Measurements from ENCODE around the gene CWF19L1.
A peak's percentile ranks its signal among the peaks of the same experiment; 100 is the strongest.
"Not testable (repeated sequence)": the region's sequence is repeated elsewhere in the genome, so short reads cannot be mapped to it uniquely, and the experiment has no call there.

The CWF19L1 gene

DNA sequence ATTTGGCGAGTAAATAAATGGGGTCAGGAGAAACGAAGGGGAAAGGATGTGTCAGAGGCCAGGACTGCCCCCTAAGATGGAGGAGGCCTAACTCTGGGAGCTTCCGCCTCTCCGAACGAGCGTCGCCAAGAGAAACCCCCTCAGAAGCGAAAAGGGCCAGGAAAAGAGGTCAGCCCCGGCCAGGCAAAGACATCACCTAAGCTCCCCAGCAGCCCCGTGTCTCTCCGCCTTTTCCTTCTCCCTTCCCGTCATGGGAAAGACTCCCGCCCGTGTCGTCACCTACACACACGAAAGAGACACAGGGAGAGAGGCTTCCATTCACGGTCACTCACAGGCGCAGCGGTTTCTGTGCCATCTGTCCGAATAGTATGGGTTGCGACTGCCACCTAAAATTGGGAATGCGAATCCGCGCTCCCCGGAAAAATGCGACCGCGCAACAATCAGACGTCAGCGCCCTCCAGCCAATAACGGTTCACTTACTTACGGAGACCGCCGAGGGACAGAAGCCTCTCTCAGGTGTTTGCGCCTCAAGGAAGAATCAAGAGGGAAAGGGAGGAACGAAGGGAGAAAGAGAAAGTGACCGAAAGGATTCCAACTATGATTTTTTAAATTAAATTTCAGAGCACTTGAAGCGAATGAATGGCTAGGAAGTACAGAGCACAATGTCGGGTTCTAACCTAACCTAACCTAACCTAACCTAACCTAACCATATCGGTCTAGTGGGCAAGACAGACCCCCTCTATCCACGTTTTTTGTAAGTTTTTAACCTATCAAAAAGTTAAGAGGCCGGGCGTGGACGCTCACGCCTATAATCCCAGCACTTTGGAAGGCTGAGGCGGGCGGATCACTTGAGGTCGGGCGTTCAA is at the start of gene CWF19L1:
TSS of gene CWF19L1 (minus strand) at position 400 of the 866 bp plus-strand sequence. CDS start at position 355, 45 bp downstream.
- DNase-seq (ENCODE audit: low read depth in 2 of 2) = peak; percentile 38 to 56

DNA sequence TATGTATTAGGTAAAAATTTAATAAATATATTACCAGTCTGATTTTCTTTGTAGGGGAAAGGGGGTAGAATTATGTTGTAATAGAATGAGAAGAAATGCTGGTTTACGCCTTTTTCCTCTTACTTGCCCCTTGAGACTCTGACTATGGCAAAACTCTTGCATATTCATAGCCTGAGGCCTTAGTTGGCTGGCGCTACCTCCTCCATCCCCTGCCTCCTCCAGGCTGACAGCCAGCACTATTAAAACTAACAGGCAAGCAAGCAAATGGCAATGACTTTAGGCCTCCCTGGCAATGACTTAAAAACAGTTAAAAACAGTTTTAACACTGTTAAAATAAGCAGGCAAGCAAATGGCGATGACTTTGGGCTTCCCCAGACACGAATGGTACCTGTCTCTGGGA is 48.2 kb upstream of the CWF19L1 start:
- DNase-seq (ENCODE audit: low read depth in 2 of 2) = no peak

DNA sequence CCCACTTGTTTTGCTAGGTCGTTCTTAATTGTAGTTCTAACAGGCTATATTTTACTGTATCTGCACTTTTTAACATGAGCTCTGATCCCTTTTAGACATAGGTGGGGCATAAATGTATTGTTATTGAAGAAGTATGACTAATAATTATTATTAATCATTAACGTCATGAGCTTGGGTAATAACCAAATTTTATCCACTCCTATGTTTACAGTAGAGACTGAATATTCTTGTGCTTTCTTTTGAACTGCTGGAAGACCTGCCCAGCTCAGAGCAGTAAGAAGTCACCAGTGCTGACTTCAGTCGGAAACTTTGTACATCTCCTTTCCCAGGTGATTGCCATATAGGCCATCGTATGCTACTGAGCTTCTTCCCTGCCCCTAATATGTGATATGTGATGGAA is 43.9 kb upstream of the CWF19L1 start:
- DNase-seq (ENCODE audit: low read depth in 2 of 2) = no peak

DNA sequence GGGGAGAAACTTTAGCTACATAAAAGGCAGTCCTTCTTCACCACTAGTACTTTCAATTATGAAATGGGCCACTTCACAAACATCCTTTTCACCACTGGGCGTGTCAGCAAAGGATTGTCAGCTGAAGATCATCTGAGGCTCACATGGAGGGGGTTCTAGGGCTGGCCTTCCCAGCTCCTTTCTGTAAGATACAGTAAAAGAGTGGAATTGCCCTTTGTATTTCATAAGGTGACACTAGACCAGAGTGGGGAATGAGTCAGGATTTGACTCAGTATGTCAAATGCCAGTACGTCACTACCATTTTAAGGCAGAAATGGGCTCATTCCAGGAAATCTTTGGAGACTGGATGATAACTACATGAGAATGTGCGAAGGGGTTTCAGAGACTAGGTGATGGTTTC is 40.2 kb upstream of the CWF19L1 start:
- DNase-seq (ENCODE audit: low read depth in 2 of 2) = no peak

DNA sequence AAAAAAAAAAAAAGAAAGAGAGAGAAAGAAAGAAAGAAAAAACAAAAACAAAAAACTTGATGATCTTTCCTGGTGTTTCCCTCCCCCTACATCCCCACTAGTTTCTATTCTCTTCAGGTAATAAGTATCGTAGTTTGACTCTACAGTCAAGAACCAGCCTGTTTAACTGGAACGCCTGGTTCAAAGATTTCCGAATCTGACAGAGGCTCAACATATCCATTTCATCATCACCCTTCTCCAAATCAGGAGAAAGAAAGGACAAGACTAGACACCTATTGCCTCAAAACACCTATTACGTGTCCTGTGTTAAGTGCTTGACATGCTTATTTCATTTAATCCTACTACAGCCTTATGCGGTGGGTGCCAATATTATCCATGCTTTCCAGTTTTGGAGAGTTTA is 39.4 kb upstream of the CWF19L1 start:
- no peak for DNase-seq (ENCODE audit: low read depth in 2 of 2)

DNA sequence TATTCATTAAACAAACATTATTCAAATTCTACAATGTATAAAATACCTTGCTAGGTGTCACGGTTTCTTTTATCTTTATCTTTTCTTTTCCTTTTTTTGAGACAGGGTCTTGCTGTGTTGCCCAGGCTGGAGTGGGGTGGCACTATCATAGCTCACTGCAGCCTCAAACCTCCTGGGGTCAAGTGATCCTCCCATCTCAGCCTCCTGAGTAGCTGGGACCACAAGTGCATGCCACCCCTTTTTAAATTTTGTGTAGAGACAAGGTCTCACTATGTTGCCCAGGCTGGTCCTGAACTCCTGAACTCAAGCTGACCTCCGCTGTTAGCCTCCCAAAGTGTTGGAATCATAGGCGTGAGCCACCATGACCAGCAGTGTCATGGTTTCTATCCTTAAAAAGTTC is 37.0 kb upstream of the CWF19L1 start:
- DNase-seq (ENCODE audit: low read depth in 2 of 2) = no peak

DNA sequence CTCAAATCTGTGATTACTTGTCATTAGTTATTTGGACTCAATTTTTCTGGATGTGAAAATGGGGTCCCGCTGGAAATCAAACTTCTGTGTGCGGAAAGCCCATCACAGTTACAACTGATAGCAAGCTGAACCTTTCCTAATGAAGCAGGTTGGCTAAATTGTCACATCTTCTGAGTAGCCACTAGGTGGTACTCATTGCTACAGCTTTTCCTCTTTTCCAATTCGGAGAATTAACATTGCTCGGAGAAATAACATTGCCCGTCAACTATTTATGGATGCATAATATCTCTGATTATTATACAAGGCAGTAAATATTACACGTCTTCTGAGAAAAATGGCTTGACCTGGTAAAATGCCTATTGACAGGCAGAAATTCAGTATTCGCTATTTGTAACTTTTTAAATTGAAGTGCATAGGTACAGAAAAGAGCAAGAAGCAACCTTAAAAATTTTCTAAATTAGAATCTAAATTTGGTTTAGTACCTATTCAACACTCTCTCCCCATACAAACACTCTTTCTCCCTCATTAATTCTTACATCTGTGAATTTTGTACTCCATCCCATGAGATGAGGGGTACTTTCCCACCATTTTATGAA is 36.4 kb upstream of the CWF19L1 start:
- DNase-seq (ENCODE audit: low read depth in 2 of 2) = no peak

DNA sequence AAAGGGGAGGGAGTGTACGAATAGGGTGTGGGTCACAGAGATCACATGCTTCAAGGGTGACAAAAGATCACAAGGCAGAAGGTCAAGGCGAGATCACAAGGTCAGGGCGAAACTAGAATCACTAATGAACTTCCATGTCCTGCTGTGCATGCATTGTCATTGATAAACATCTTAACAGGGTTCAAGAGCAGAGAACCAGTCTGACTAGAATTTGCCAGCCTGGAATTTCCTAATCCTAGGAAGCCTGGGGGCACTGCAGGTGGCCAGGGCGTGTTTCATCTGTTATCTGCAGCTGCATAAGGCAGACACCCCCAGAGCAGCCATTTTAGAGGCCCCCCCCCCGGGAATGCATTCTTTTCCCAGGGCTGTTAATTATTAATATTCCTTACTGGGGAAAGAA is 33.7 kb upstream of the CWF19L1 start:
- not testable (repeated sequence) for DNase-seq (ENCODE audit: low read depth in 2 of 2)

DNA sequence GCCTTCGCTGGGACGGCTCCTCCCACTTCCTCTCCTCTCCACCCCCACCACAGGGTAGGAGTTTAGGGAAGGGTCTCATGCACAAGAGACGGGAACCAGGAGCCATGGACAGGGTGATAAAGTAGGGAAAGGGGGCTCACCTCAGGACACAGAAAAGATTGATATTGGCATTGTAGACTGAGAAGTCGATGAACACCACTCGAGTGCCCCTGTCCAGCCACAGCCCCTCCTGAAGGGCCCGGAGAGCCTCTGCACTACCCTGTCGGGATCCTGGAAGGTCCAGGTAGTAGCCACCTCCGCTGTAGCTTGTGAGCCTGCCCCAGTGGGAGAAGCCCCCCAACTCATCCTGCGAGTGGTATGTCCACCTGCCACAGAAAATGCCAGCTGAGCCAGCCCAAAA is 29.8 kb upstream of the CWF19L1 start:
- DNase-seq (ENCODE audit: low read depth in 2 of 2) = no peak

DNA sequence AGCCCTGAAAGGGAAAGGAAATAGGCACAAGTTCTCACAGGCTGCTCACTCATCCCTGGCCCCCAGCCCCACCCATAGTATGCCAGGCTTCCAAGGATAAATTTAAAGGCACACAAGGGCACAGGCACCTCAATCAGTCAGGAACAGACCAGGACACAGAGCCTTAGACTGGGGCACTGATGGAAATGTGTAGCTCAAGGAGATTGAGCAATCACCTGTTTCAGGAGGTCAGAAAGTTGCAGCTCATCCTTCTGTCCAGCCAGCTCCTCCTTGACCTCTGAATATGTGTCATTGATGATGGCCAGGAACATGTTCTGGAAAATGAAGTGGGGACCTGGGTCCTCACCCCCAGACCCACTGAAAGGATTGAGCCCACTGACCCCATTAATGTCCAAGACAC is 25.6 kb upstream of the CWF19L1 start:
- DNase-seq (ENCODE audit: low read depth in 2 of 2) = no peak

DNA sequence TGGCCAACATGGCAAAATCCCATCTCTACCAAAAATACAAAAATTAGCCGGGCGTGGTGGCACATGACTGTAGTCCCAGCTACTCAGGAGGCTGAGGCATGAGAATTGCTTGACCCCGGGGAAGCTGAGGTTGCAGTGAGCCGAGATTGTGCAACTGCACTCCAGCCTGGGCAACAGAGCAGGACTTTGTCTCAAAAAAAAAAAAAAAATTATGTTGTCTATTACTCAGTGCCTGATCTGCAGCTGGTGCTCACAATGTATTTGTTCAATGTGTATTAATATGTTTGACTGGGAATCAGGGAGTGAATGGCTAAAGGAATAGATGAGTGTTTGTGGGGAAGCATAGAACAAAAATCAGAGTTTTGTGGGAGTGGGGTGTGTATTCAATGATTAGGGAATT is 24.9 kb upstream of the CWF19L1 start:
- not testable (repeated sequence) for DNase-seq (ENCODE audit: low read depth in 2 of 2)

DNA sequence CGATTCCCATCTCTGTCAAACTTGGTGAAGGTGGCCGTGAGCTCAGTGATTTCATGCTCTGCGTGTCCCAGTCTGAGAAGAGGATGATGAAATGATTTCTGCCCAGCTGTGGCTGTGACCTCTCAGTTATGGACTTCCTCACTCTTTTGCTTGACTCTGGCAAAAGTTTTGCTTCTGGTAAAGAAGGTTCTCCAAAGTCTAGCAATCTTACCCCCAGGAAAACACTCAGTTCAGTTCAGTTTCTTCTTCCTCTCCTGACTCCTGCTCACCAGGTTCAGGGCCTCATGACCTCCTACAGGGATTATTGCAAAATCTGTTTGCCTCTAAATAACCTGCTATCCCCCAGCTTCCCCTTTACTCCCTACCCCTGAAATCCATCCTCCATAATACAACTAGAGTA is 23.9 kb upstream of the CWF19L1 start:
- DNase-seq (ENCODE audit: low read depth in 2 of 2) = no peak

DNA sequence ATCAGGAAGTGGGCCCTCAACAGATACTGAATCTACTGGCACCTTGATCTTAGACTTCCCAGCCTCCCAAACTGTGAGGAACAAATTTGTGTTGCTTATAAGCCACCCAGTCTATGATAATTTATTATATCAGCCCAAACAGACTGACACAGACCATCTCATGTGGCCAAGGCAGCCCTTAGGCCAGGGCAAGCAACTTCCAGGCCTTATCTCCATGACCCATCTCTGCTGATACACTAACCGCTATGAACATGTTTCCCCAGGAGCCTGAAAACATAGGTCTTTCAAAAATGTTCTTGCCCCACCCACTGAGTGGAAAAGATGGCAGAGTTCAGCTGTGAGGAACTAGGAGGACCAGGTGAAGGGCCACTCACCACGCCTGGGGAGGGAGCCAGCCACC is 22.2 kb upstream of the CWF19L1 start:
- DNase-seq (ENCODE audit: low read depth in 2 of 2) = no peak

DNA sequence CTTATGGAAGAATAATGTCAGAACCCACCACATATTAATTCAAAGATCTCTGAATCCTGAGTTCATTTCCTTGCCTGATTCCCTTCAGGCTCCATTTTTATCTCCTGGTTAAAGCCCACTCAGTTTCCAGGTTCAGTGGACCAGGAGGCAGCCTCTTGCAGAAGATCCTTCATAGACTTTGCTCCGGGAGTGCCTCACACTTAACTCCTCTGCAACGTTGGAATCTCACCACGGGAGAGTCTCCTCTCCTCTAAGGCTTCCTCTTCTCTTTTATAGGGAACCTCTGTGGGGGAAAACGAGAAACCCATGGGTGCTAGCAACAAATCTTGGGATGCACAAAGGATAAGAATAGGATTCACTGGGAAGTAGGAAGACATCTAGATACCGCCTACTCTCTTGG is 20.8 kb upstream of the CWF19L1 start:
- no peak for DNase-seq (ENCODE audit: low read depth in 2 of 2)

DNA sequence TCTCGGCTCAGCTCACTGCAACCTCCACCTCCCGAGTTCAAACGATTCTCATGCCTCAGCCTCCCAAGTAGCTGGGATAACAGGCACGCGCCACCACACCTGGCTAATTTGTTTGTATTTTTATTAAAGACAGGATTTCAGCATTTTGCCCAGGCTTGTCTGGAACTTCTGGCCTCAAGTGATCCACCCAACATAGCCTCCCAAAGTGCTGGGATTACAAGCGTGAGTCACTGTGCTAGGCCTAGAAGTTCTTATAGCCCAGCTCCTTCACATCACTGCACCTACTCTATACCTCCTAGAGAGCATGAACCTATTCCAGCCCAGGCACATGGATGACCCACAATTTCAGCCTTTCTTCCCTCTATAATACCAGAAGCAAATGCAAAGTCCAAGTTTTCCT is 20.3 kb upstream of the CWF19L1 start:
- no peak for DNase-seq (ENCODE audit: low read depth in 2 of 2)

DNA sequence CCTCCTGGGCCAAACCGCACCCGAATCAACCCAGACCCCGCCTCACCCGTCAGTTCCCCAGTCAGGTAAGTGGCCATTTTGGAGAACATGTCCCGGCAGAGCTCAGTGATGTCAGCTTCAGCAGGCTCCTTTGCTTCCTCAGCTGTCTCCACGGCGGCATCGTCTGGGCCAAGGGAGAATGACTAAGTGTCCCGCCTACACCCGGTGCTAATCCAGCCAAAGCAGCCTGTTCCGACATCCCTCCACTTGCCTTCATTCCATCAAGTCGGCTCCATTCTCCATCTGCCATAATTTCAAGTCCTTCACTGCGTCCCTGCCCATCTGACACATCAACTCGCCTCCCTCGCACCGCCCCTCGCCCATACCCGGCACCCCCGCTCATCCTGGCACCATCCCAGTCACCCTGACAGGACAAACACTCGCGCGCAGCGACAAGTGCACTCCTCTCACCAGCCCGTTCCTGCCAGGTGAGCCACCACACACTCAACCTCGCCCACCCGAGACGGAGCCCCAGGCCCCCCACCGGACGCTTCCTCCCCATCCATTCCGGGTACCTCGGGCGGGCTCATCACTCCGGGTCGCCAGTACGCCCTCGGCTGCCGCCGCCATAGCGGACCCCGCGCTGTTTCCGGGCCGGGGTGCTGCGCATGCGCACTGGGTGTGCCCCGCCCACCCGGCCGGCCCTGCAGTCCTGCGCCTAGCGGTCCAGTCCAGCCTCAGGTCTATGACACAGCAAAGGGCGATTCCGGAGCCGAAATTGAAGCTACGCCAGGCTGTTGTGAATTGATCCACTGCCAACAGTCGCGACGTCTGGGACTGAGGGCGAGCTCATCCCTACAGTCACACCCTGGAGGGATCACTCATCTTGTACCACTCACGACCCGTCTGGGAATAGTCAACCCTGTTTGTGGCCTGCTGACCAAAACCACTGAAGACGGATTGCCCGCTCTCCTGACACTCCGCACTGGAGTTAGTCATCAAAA is 18.9 kb upstream of the CWF19L1 start, which contains the start of gene BLOC1S2:
TSS of gene BLOC1S2 (minus strand) at position 630 of the 983 bp plus-strand sequence. CDS start at position 609, 21 bp downstream.
- DNase-seq (ENCODE audit: low read depth in 2 of 2) = peak; percentile 71 to 74

DNA sequence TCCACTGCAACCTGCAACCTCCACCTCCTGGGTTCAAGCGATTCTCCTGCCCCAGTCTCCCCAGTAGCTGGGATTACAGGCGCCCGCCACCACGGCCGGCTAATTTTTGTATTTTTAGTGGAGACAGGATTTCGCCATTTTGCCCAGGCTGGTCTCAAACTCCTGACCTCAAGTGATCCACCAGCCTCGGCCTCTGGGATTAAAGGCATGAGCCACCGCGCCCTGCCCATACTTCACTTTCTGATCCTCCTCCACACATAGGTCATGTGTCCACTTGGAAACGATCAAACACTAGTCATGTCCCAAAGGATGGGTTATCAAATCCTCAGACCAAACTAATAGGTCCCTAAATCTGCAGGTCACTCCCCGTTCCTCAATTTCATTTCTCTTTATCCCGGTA is 17.9 kb upstream of the CWF19L1 start:
- DNase-seq (ENCODE audit: low read depth in 2 of 2) = not testable (repeated sequence)

DNA sequence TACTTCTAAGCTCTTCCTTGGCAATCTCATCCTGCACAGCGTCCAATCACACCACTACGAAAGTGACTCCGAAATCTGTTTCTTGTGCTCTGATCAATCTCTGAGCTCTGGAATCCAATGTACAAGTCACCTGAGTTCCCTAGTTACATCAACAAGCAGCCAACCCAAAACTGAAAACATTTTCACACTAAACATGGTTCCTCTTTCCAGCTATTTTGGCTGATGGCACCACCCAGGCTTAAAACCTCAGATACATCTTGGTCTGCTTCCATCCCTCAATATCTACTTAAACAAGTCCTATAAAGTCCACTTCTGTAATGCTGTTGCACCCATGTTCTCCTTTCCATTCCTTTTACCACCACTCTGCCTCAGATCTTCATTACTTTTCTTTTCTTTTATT is 15.5 kb upstream of the CWF19L1 start:
- no peak for DNase-seq (ENCODE audit: low read depth in 2 of 2)

DNA sequence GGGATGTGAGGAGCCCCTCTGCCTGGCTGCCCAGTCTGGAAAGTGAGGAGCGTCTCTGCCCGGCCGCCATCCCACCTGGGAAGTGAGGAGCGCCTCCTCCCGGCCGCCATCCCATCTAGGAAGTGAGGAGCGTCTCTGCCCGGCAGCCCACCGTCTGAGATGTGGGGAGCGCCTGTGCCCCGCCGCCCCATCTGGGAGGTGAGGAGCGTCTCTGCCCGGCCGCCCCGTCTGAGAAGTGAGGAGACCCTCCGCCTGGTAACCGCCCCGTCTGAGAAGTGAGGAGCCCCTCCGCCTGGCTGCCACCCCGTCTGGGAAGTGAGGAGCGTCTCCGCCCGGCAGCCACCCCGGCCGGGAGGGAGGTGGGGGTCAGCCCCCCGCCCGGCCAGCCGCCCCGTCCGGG is 9.5 kb upstream of the CWF19L1 start:
- DNase-seq (ENCODE audit: low read depth in 2 of 2) = not testable (repeated sequence)

DNA sequence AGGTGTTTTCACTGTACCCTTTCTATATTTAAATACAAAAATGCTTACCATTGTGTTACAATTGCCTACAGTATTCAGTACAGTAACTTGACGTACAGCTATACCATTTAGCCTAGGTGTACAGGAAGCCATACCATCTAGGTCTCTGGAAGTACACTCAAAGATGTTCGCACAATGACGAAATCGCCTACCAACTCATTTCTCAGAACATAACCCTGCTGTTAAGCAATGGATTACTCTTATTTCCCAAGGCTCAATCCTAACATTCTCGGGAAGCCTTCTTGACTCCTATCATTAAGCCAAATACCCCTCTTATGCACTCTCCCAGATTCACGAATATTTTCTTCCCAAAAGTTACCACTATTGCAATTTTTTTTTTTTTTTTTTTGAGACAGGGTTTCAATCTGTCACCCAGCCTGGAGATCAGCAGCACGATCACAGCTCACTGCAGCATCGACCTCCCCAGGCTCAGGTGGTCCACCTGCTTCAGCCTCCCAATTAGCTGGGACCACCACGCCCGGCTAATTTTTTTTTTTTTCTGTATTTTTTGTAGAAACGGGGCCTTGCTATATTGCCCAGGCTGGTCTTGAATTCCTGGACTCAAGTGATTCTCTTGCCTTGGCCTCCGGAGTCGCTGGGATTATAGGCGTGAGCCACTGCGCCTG is 1.5 kb downstream of the CWF19L1 start:
- no peak for DNase-seq (ENCODE audit: low read depth in 2 of 2)

DNA sequence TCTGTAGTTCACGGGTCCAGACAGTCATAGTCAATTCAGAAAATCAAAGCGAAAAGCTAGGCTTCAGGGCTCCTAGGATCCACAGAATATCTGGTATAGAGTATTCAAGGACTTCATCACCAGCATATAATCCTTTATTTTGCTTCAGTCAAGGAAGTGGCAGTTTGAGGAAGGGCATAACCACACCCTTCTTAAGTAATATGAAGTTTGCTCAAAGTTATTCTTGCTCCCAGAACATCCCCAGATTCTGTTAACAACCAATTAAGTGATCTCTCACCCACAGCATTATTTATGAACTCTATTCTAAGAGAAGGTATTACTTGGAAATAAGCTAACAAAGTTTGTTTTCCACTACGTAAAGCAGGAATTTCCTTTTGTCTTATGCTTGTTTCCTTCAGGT is 13.2 kb downstream of the CWF19L1 start:
- DNase-seq (ENCODE audit: low read depth in 2 of 2) = no peak

DNA sequence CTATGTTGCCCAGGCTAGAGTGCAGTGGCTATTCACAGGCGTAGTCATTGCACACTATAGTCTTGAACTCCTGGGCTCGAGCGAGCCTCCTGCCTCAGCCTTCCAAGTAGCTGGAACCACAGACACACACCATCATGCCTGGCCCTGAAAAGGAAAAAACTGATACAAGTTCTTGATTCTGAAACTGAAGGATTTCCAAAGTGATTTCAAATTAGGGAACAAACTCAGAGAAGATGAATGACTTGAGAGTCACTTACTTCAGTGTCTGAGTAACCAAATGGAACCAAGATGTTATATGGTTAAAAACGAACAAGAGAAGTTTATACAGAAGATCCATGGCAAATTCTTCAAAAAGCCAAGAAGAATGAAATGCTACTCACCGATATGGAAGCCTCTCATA is 14.4 kb downstream of the CWF19L1 start:
- no peak for DNase-seq (ENCODE audit: low read depth in 2 of 2)
